ENCODE measurements around the gene RAPGEF2.

Gene RAPGEF2

DNA sequence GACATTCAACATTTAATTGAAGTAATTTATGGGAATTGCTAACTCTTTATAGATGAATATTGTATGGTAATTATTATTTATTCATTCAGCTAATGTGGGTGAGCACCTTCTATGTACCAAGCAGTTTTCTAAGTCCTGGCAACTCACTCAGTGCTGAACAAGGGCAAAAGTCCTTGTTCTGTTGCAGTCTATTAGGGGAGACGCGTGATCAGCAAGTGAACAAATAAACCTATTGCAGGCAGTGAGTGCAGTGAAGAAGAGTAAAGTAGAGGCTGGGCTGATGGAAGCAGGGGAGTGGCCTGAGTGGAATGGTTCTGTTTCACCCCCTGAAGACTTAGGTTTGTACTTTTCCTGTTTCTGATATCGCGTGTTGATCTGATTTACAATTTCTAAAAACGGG is 214.3 kb downstream of the RAPGEF2 start:
- no peak overlapping the region for H3K27ac ChIP-seq
- TF ChIP-seq, protein P1, sequence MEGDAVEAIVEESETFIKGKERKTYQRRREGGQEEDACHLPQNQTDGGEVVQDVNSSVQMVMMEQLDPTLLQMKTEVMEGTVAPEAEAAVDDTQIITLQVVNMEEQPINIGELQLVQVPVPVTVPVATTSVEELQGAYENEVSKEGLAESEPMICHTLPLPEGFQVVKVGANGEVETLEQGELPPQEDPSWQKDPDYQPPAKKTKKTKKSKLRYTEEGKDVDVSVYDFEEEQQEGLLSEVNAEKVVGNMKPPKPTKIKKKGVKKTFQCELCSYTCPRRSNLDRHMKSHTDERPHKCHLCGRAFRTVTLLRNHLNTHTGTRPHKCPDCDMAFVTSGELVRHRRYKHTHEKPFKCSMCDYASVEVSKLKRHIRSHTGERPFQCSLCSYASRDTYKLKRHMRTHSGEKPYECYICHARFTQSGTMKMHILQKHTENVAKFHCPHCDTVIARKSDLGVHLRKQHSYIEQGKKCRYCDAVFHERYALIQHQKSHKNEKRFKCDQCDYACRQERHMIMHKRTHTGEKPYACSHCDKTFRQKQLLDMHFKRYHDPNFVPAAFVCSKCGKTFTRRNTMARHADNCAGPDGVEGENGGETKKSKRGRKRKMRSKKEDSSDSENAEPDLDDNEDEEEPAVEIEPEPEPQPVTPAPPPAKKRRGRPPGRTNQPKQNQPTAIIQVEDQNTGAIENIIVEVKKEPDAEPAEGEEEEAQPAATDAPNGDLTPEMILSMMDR (IDR thresholded peaks at IDR 0.05) = no peak
- no peak for TF ChIP-seq ZFX (IDR thresholded peaks at IDR 0.05; ENCODE audit: borderline replicate concordance)

DNA sequence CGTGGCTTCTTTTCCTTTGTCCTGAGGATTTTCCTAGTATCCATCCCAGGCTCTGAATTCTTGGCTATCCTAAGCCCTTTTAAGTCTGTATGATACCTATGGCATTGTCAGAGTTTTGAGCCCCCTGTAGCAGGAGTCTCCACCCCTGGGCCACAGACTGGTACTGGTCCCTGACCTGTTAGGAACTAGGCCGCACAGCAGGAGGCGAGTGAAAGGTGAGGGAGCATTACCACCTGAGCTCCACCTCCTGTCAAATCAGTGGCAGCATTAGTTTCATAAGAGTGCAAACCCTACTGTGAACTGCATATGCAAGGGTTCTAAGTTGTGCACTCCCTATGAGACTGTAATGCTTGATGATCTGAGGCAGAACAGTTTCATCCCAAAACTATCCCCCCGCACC is 216.1 kb downstream of the RAPGEF2 start:
- TF ChIP-seq, protein P1 (IDR thresholded peaks at IDR 0.05) = no peak
- no peak overlapping the region for H3K27ac ChIP-seq

DNA sequence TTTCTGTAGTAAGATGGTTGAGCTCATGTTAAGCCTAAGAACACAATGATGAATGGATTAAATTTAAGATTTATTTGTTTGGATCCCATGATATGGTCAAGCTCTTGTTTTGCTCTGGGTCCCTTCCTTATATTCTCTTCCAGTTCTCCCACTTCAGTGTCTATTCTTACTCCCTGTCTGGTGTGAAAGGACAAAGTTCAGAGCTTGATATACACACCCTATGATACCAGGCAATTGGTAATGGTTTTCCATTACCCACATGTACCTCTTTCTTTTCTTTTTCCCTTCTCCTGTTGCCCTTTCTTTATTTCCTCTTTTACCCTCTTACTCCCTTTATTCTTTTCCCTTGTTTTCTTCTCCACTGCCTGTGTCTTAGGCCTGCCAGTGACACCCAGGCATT is 223.6 kb downstream of the RAPGEF2 start:
- TF ChIP-seq ZFX (IDR thresholded peaks at IDR 0.05; ENCODE audit: borderline replicate concordance) = no peak
- TF ChIP-seq, protein P1 (IDR thresholded peaks at IDR 0.05) = no peak

DNA sequence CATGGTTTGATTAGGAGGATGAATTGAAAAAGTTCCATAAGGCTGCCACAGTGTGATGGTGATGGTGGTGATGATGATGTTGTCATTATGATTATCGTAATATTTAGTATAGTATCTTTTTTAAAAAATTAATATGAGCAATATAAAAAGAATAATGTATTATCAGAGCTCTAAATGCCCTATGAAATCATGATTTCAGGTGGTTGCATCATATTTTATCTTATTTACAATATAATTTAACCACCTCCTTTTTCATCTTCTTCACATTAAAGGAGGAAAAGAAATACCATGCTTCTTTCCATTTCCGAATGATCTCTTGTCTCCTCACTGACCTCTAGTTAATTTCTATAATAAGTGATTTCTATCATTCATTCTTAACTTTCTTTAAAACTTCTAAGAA is 225.9 kb downstream of the RAPGEF2 start:
- no peak overlapping the region for H3K27ac ChIP-seq
- TF ChIP-seq ZFX (IDR thresholded peaks at IDR 0.05; ENCODE audit: borderline replicate concordance) = no peak
- TF ChIP-seq, protein P1 (IDR thresholded peaks at IDR 0.05) = no peak

More for the DNA sequence above, 223.6 kb downstream of the RAPGEF2 start:
- no peak overlapping the region for H3K27ac ChIP-seq

DNA sequence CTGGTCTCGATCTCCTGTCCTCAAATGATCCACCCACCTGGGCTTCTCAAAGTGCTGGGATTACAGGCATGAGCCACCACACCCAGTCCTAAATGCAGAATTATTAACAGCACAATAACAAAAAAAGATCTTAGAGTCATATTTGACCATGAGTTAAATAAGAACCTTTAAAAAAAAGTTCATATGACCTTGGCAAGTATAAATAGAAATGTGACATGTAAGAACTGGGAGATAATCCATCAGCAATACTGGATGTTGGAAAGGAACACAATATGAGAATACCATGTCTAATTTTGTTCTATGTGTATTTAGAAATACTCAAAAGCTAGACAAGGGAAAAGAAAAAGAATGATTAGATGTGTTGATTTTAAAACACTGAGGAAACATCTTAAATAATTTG is 231.6 kb downstream of the RAPGEF2 start:
- H3K27ac ChIP-seq = no peak overlapping the region
- TF ChIP-seq, protein P1 (IDR thresholded peaks at IDR 0.05) = no peak
- TF ChIP-seq ZFX (IDR thresholded peaks at IDR 0.05; ENCODE audit: borderline replicate concordance) = no peak

DNA sequence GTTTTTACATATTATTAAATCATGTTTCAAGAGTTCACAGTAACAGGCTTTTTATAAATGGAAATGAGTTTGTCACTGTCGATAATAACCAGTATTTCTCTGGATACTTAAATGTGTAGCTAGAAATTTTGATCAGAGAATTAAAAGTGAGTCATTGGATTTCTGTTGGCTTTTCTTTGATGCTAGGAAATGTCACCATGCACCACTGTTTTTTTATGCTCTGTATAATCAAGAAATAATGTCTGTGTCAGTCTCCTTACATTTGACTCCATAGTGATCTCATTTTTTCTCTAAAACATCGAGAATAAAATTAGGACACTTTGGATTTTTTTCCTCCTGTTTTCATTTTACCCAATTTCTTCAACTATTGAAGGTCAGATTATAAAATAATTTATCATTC is 234.2 kb downstream of the RAPGEF2 start:
- no peak overlapping the region for H3K27ac ChIP-seq
- TF ChIP-seq, protein P1 (IDR thresholded peaks at IDR 0.05) = no peak
- no peak for TF ChIP-seq ZFX (IDR thresholded peaks at IDR 0.05; ENCODE audit: borderline replicate concordance)

DNA sequence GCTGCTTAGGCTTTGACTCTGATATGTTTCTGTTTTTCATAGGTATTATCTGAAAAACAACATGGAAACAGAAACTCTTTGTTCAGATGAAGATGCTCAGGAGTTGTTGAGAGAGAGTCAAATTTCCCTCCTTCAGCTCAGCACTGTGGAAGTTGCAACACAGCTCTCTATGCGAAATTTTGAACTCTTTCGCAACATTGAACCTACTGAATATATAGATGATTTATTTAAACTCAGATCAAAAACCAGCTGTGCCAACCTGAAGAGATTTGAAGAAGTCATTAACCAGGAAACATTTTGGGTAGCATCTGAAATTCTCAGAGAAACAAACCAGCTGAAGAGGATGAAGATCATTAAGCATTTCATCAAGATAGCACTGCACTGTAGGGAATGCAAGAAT is 238.6 kb downstream of the RAPGEF2 start:
- no peak overlapping the region for H3K27ac ChIP-seq
- no peak for TF ChIP-seq ZFX (IDR thresholded peaks at IDR 0.05; ENCODE audit: borderline replicate concordance)
- TF ChIP-seq, protein P1 (IDR thresholded peaks at IDR 0.05) = no peak

Data from 22Rv1 (cell line).